Effector memory CD4-positive, alpha-beta T cell (primary cell): ENCODE measurements around the gene GLTP.
A peak's percentile ranks its signal among the peaks of the same experiment; 100 is the strongest.
"Not testable (repeated sequence)": the region's sequence is repeated elsewhere in the genome, so short reads cannot be mapped to it uniquely, and the experiment has no call there.

Experiments
- DNase-seq, 3 donors: peaks; one replicate each; pipeline ENCODE4 v3.0.0-alpha.2; 2020
- H3K27ac ChIP-seq: 2 replicates; pipeline ENCODE4 v1.7.0; 2013; ENCODE audit warnings: mild to moderate bottlenecking, low read length, moderate library complexity; ENCODE audit not compliant: insufficient read depth, poor library complexity, severe bottlenecking
- H3K27me3 ChIP-seq: replicated peaks from 2 replicates; pipeline ENCODE4 v1.7.0; 2013; ENCODE audit warnings: mild to moderate bottlenecking, low read length; ENCODE audit not compliant: insufficient read depth, control insufficient read depth, poor library complexity, severe bottlenecking
- H3K36me3 ChIP-seq: 2 replicates; pipeline ENCODE4 v1.7.0; 2013; ENCODE audit warnings: mild to moderate bottlenecking, low read length, moderate library complexity; ENCODE audit not compliant: control insufficient read depth, insufficient read depth
- H3K4me1 ChIP-seq: 2 replicates; pipeline ENCODE4 v1.7.0; 2013; ENCODE audit warnings: low read length, mild to moderate bottlenecking; ENCODE audit not compliant: control insufficient read depth, insufficient read depth, poor library complexity, severe bottlenecking
- H3K4me3 ChIP-seq: 2 replicates; pipeline ENCODE4 v1.7.0; 2013; ENCODE audit warnings: low read length, low read depth, mild to moderate bottlenecking; ENCODE audit not compliant: insufficient read depth, poor library complexity, severe bottlenecking
- H3K9me3 ChIP-seq: 2 replicates; pipeline ENCODE4 v1.7.0; 2013; ENCODE audit warnings: mild to moderate bottlenecking, low read length, moderate library complexity; ENCODE audit not compliant: control insufficient read depth

The GLTP gene

GRCh38 chr12:109902891-109903418 lies 22.6 kb upstream of the GLTP start:
- Histone ChIP-seq H3K4me1 (peaks cover 5% of the 10 kb centered on the region), H3K9me3 (no peaks in the 10 kb centered on the region), H3K36me3 (peaks cover 47% of the 10 kb centered on the region), H3K27ac (no peak overlapping the region), H3K27me3 (no peaks in the 10 kb centered on the region), H3K4me3 (no peak overlapping the region)
- DNase-seq, result no peak

- peak overlapping the region; percentile 62 for H3K27ac ChIP-seq
- H3K4me3 ChIP-seq, result peak overlapping the region; percentile 79
- peaks cover 27% of the 10 kb centered on the region for H3K36me3 ChIP-seq
- no peak for DNase-seq
- no peaks in the 10 kb centered on the region for H3K9me3 ChIP-seq
- no peaks in the 10 kb centered on the region for H3K27me3 ChIP-seq
- H3K4me1 ChIP-seq, result peaks cover 5% of the 10 kb centered on the region
Measured at GRCh38 chr12:109900752-109901580, 20.6 kb upstream of the GLTP start.

GRCh38 chr12:109899783-109900751 lies 19.7 kb upstream of the GLTP start, which contains the start of gene TCHP:
TSS of gene TCHP (plus strand) at chr12:109900274. CDS start at chr12:109903027, 2,753 bp downstream.
- Histone ChIP-seq H3K4me1 (peaks cover 5% of the 10 kb centered on the region), H3K4me3 (peak within 1 kb of the TSS; percentile 79), H3K9me3 (no peaks in the 10 kb centered on the region), H3K27ac (peak within 1 kb of the TSS; percentile 62), H3K36me3 (peaks cover 19% of the 10 kb centered on the region), H3K27me3 (no peaks in the 10 kb centered on the region)
- DNase-seq, result peak; percentile 41 to 61 (median 56)

DNA sequence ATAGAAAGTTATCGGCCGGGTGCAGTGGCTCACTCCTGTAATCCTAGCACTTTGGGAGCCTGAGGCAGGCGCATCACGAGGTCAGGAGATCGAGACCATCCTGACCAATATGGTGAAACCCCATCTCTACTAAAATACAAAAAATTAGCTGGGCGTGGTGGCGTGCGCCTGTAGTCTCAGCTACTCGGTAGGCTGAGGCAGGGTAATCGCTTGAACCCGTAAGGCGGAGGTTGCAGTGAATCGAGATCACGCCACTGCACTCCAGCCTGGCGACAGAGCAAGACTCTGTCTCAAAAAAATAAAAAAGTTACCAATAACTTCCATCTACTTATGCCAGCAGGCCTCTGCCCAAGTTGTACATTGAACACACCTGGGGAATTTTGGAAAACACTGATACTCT lies 19.0 kb upstream of the GLTP start:
- Histone ChIP-seq H3K36me3 (peaks cover 12% of the 10 kb centered on the region), H3K27ac (peak overlapping the region; percentile 62)
- H3K27me3 ChIP-seq, H3K9me3 ChIP-seq, H3K4me3 ChIP-seq, DNase-seq, H3K4me1 ChIP-seq: not testable (repeated sequence)

DNA sequence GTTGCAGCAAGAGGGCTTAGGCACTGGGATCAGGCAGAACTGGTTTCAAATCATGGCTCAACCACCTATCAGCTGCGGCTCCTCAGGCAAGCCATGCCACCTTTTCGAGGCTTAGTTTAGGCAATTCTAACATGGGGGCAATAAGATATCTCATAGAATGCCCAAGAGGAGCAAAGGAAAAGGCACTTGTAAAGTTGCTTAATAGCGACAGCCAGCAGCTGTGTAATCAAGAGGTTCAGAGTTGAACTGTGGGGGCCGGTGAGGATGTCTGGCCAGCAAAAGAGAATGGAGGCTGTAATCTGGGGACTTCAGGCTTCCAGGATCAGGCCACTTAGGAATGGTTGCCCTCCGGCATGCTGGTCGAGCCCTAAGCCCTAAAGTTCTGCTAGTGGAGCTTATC lies 16.7 kb upstream of the GLTP start:
- Histone ChIP-seq H3K4me3 (no peak overlapping the region), H3K4me1 (peaks cover 5% of the 10 kb centered on the region), H3K36me3 (no peaks in the 10 kb centered on the region), H3K9me3 (no peaks in the 10 kb centered on the region), H3K27ac (no peak overlapping the region), H3K27me3 (no peaks in the 10 kb centered on the region)
- DNase-seq, result no peak

DNA sequence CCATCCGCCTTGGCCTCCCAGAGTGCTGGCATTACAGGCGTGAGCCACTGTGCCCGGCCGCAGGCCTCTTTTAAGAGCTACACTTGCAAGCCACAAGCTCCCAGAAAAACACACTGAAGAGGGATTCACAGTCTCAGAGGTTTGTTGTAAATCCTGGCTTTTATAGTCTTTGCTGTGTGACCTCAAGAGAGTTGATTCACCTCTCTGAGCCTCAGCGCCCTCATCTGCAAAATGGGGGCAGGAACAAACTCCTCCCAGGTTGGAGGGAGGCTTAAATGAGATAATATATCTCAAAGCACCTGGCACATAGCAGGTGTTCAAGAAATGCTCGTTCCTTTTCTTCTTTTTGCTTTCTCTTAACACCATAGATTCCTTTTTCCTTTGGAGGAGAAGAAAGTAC lies 15.8 kb upstream of the GLTP start:
- Histone ChIP-seq H3K9me3 (no peaks in the 10 kb centered on the region), H3K27me3 (no peaks in the 10 kb centered on the region), H3K27ac (no peak overlapping the region), H3K4me3 (no peak overlapping the region), H3K36me3 (no peaks in the 10 kb centered on the region), H3K4me1 (no peaks in the 10 kb centered on the region)
- DNase-seq, result no peak

- no peaks in the 10 kb centered on the region for H3K27me3 ChIP-seq
- H3K9me3 ChIP-seq, result no peaks in the 10 kb centered on the region
- no peak overlapping the region for H3K4me3 ChIP-seq
- DNase-seq, result no peak
- no peak overlapping the region for H3K27ac ChIP-seq
- no peaks in the 10 kb centered on the region for H3K4me1 ChIP-seq
- H3K36me3 ChIP-seq, result no peaks in the 10 kb centered on the region
Measured at GRCh38 chr12:109894939-109895338, 14.6 kb upstream of the GLTP start.

GRCh38 chr12:109893261-109893995 lies 13.1 kb upstream of the GLTP start:
- DNase-seq, result no peak
- H3K9me3 ChIP-seq, result no peaks in the 10 kb centered on the region
- H3K4me1 ChIP-seq, result peaks cover 1% of the 10 kb centered on the region
- no peaks in the 10 kb centered on the region for H3K36me3 ChIP-seq
- no peak overlapping the region for H3K4me3 ChIP-seq
- H3K27me3 ChIP-seq, result no peaks in the 10 kb centered on the region
- no peak overlapping the region for H3K27ac ChIP-seq

- no peak for DNase-seq
- H3K4me3 ChIP-seq, result no peak overlapping the region
- H3K4me1 ChIP-seq, result peaks cover 8% of the 10 kb centered on the region
- H3K36me3 ChIP-seq, result no peaks in the 10 kb centered on the region
- no peaks in the 10 kb centered on the region for H3K27me3 ChIP-seq
- no peak overlapping the region for H3K27ac ChIP-seq
- no peaks in the 10 kb centered on the region for H3K9me3 ChIP-seq
Measured at GRCh38 chr12:109892748-109893147, 12.4 kb upstream of the GLTP start.
